GM23248 (cell line): ENCODE results near the gene PRR18. TPM values are rescaled to one million over a fixed set of nuclear protein-coding genes. Genes with fewer than 3 reads are reported as not detected.

Source experiments
- DNase-seq: peaks from one replicate; pipeline ENCODE4 v3.0.0-alpha.2; 2015
- H2AFZ ChIP-seq: fragments of 200-600 bp; sonication (generic); 2 replicates; pipeline ENCODE4 v1.6.1; 2016; ENCODE audit warnings: antibody characterized with exemption
- H3F3A ChIP-seq: fragments of 200-600 bp; sonication (generic); 2 replicates; pipeline ENCODE4 v1.6.1; 2016; ENCODE audit warnings: mild to moderate bottlenecking, antibody characterized with exemption, mixed run types; ENCODE audit not compliant: insufficient read depth
- H3K27ac ChIP-seq: fragments of 200-600 bp; sonication (generic); 2 replicates; pipeline ENCODE4 v1.5.1; 2016; ENCODE audit warnings: mild to moderate bottlenecking
- H3K27me3 ChIP-seq: fragments of 200-600 bp; sonication (generic); replicated peaks from 2 replicates; pipeline ENCODE4 v1.6.1; 2016; ENCODE audit warnings: mild to moderate bottlenecking; ENCODE audit not compliant: insufficient read depth
- H3K36me3 ChIP-seq: fragments of 200-600 bp; sonication (generic); 2 replicates; pipeline ENCODE4 v1.6.1; 2016; ENCODE audit warnings: low read depth, mild to moderate bottlenecking
- H3K4me1 ChIP-seq: fragments of 200-600 bp; sonication (generic); 2 replicates; pipeline ENCODE4 v1.6.1; 2016; ENCODE audit warnings: mild to moderate bottlenecking; ENCODE audit not compliant: insufficient read depth
- H3K4me2 ChIP-seq: fragments of 200-600 bp; sonication (generic); one replicate; pipeline ENCODE4 v1.6.1; 2016; ENCODE audit warnings: mild to moderate bottlenecking; ENCODE audit not compliant: unreplicated experiment
- H3K4me3 ChIP-seq: fragments of 200-600 bp; sonication (generic); 2 replicates; pipeline ENCODE4 v1.5.1; 2016; ENCODE audit warnings: mild to moderate bottlenecking
- H3K79me2 ChIP-seq: fragments of 200-600 bp; sonication (generic); 2 replicates; pipeline ENCODE4 v1.6.1; 2016; ENCODE audit warnings: mild to moderate bottlenecking; ENCODE audit not compliant: insufficient read depth
- H3K9ac ChIP-seq: fragments of 200-600 bp; sonication (generic); 2 replicates; pipeline ENCODE4 v1.6.1; 2016; ENCODE audit warnings: mild to moderate bottlenecking
- H3K9me2 ChIP-seq: fragments of 200-600 bp; sonication (generic); 2 replicates; pipeline ENCODE4 v1.6.1; 2016; ENCODE audit warnings: mixed run types, mild to moderate bottlenecking, moderate library complexity; ENCODE audit not compliant: insufficient read depth
- H3K9me3 ChIP-seq: fragments of 200-600 bp; sonication (generic); one replicate; pipeline ENCODE4 v1.6.1; 2017; ENCODE audit warnings: low read depth
- H4K20me1 ChIP-seq: fragments of 200-600 bp; sonication (generic); 2 replicates; pipeline ENCODE4 v1.6.0; 2016; ENCODE audit not compliant: insufficient read depth
- EZH2 ChIP-seq: fragments of 200-600 bp; sonication (generic); IDR thresholded peaks from 2 replicates; pipeline ENCODE4 v1.6.1; 2018; ENCODE audit warnings: antibody characterized with exemption, mild to moderate bottlenecking; ENCODE audit not compliant: insufficient read depth, poor library complexity, severe bottlenecking
- EZH2phosphoT487 ChIP-seq: fragments of 200-600 bp; sonication (generic); IDR thresholded peaks from 2 replicates; pipeline ENCODE4 v1.6.1; 2018; ENCODE audit warnings: antibody characterized with exemption, moderate library complexity, mild to moderate bottlenecking, low read depth; ENCODE audit not compliant: insufficient read depth
- WGBS, 2 experiments: methylation state at CpG; one replicate each; pipeline ENCODE4 v1.1.6; 2015 to 2017; ENCODE audit warnings: low lambda C conversion rate in 2 of 2, low coverage in 1 of 2; ENCODE audit errors: missing lambda C conversion rate in 2 of 2; 5-methylcytosine and 5-hydroxymethylcytosine counted together
- in situ Hi-C: fragments of 300-500 bp; cut with MboI; formaldehyde crosslinking; loops from 2 replicates; pipeline ENCODE4 v1.15.0; 2020
- polyA plus RNA-seq: library from polyadenylated mRNA; unstranded; fragments of >200 nt; fragmentation: Nextera tagmentation; extraction: Ambion mirVana; gene quantifications from 2 replicates; pipeline ENCODE4 v1.2.1, GENCODE V29; 2016
- total RNA-seq: library from RNA; depleted of rRNA; stranded (reverse); fragments of >200 nt; shearing (Covaris generic); gene quantifications from 2 replicates; pipeline ENCODE4 v1.2.3, GENCODE V29; 2014

PRR18 gene
- total and polyA plus RNA-seq, 2 experiments from 2014 or later, result not detected

GRCh38 chr6:166342349-166343149 is 34.4 kb upstream of the PRR18 start, which contains the start of gene SFT2D1:
SFT2D1 (minus strand) TSS chr6:166342545; CDS start chr6:166342481, 64 bp downstream.
- H3K9ac ChIP-seq, result peak within 1 kb of the TSS; percentile 91

DNA sequence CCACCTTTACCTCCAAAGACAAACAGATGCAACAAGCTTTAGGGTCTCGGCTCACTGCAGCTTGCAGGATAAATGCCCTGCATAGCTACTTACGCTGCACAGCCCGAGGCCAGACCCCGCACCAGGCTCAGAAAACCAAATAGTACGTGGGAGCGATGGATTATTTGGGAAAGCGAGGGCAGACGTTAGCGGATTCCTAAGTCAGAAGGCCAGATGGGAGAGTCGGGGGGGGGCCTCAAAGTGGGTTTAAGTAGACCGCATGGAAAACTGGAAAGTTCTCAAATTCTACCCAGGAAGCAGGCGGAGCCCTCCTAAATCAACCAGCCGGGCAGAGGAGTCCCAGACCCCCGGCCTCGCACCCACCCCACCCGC is 33.8 kb upstream of the PRR18 start:
- H3K4me3 ChIP-seq, result peak overlapping the region; percentile 99
- no peaks in the 10 kb centered on the region for H3K9me3 ChIP-seq
- H3K4me2 ChIP-seq, result peak overlapping the region; percentile 82
- peaks cover 55% of the 10 kb centered on the region for H3K79me2 ChIP-seq
- H3K9me2 ChIP-seq, result no peaks in the 10 kb centered on the region
- in situ Hi-C loops, result no loop called here
- H3K36me3 ChIP-seq, result no peaks in the 10 kb centered on the region
- no peaks in the 10 kb centered on the region for H3F3A ChIP-seq
- no peaks in the 10 kb centered on the region for H3K27me3 ChIP-seq
- no peaks in the 10 kb centered on the region; the same call in 1 of the 2 replicates for H3K4me1 ChIP-seq
- no peaks in the 10 kb centered on the region for H4K20me1 ChIP-seq
- peak overlapping the region; percentile 91 for H3K9ac ChIP-seq
- 1% methylated on average over 15 to 16 of the region's 16 CpGs for WGBS, 2 experiments
- peak overlapping the region; percentile 94 for H2AFZ ChIP-seq
- TF ChIP-seq EZH2 (no peak), EZH2phosphoT487 (no peak)
- DNase-seq, result peak; percentile 50
- H3K27ac ChIP-seq, result peak overlapping the region; percentile 30

More at GRCh38 chr6:166342349-166343149, 34.4 kb upstream of the PRR18 start, which contains the start of gene SFT2D1:
- Histone ChIP-seq H3K9me3 (no peaks in the 10 kb centered on the region), H3F3A (no peaks in the 10 kb centered on the region), H3K4me3 (peak within 1 kb of the TSS; percentile 99), H2AFZ (peak within 1 kb of the TSS; percentile 94), H4K20me1 (no peaks in the 10 kb centered on the region), H3K27me3 (no peaks in the 10 kb centered on the region), H3K4me1 (no peaks in the 10 kb centered on the region; the same call in 1 of the 2 replicates), H3K79me2 (peaks cover 49% of the 10 kb centered on the region), H3K9me2 (no peaks in the 10 kb centered on the region), H3K36me3 (no peaks in the 10 kb centered on the region), H3K27ac (peak within 1 kb of the TSS; percentile 30), H3K4me2 (peak within 1 kb of the TSS; percentile 82)
- DNase-seq, result peak; percentile 90
- no peak for TF ChIP-seq EZH2
- TF ChIP-seq EZH2phosphoT487, result no peak
- in situ Hi-C loops, result no loop called here
- WGBS, 2 experiments, result 1 to 3% methylated on average over 43 to 55 of the region's 73 CpGs

- Histone ChIP-seq H3K9me3 (no peaks in the 10 kb centered on the region), H3K4me2 (peak overlapping the region; percentile 82), H3K4me3 (peak overlapping the region; percentile 99), H3K79me2 (peaks cover 60% of the 10 kb centered on the region), H3K27me3 (no peaks in the 10 kb centered on the region), H3K36me3 (no peaks in the 10 kb centered on the region), H3F3A (no peaks in the 10 kb centered on the region), H3K27ac (no peak overlapping the region), H2AFZ (peak overlapping the region; percentile 94; the same call in 1 of the 2 replicates), H3K9me2 (no peaks in the 10 kb centered on the region), H4K20me1 (no peaks in the 10 kb centered on the region), H3K4me1 (no peaks in the 10 kb centered on the region; the same call in 1 of the 2 replicates), H3K9ac (peak overlapping the region; percentile 91)
- in situ Hi-C loops, result no loop called here
- TF ChIP-seq EZH2phosphoT487 (no peak), EZH2 (no peak)
- DNase-seq, result peak; percentile 5
- 36 to 41% methylated on average over 7 of the region's 7 CpGs for WGBS, 2 experiments
Measured at GRCh38 chr6:166341464-166341863, 33.3 kb upstream of the PRR18 start.

DNA sequence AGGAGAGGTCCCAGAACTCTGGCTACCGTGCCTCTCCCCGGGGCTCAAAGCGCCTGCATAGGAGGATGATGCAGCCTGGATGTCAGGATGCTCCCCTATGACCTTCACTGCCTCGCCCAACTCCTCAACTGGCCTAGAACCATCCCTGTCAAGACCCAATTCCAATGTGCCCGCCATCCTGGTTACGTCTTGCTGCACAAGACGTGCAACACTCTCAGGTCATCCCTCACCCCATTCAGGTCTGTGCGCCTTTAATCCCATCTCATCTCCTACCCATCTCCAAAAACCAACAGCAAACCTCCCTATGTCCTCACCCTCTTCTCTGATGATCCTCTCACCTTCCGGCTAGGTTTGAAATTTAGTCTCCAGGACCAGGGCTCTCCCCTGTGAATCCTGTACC is 30.7 kb upstream of the PRR18 start:
- H4K20me1 ChIP-seq, result no peaks in the 10 kb centered on the region
- no peaks in the 10 kb centered on the region for H3K9me2 ChIP-seq
- H3K9me3 ChIP-seq, result no peaks in the 10 kb centered on the region
- no peaks in the 10 kb centered on the region; the same call in 1 of the 2 replicates for H3K4me1 ChIP-seq
- WGBS, 2 experiments, result 94 to 95% methylated on average over 9 of the region's 9 CpGs
- peaks cover 86% of the 10 kb centered on the region for H3K79me2 ChIP-seq
- no peaks in the 10 kb centered on the region for H3F3A ChIP-seq
- in situ Hi-C loops, result no loop called here
- H2AFZ ChIP-seq, result no peak overlapping the region
- H3K27ac ChIP-seq, result no peak overlapping the region
- no peak overlapping the region for H3K9ac ChIP-seq
- peaks cover 6% of the 10 kb centered on the region; the same call in 1 of the 2 replicates for H3K36me3 ChIP-seq
- no peak for DNase-seq
- no peak overlapping the region for H3K4me3 ChIP-seq
- TF ChIP-seq EZH2 (no peak), EZH2phosphoT487 (no peak)
- H3K27me3 ChIP-seq, result no peaks in the 10 kb centered on the region
- no peak overlapping the region for H3K4me2 ChIP-seq
